ENCODE results near the gene PCDHAC1. TPM values are rescaled to one million over a fixed set of nuclear protein-coding genes. Genes with fewer than 3 reads are reported as not detected.

Gene PCDHAC1
- total RNA-seq, 2 experiments from 2014 or later = not detected

DNA sequence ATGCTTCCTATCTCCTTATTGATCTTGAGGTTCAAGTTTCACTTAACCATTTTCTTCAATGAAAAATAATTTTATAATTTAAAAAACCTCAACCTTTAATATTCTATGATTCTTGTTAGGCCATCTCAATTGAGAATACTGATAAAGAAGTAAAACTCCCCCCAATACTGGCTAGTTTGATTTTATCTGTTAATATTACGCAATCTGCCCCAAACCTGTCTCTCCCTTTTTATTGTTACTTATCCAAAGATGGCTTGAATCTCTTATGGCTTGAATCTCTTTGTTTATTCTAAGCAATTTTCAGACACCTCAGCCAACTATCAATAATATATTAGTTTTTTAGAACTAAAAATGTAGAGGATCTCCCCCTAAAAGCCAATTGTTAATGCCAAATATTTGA is 36.1 kb downstream of the PCDHAC1 start:
- DNase-seq (ENCODE audit: low spot score) = no peak
- Histone ChIP-seq H4K20me1 (ENCODE audit: insufficient read depth, low read length) (no peaks in the 10 kb centered on the region), H3K9me2 (ENCODE audit: insufficient read depth, low read length) (no peaks in the 10 kb centered on the region), H3K79me2 (ENCODE audit: insufficient read depth, low read depth, low read length) (no peaks in the 10 kb centered on the region), H3K36me3 (ENCODE audit: insufficient read depth, low read length) (no peaks in the 10 kb centered on the region), H3K4me1 (ENCODE audit: insufficient read depth, low read length, poor library complexity, severe bottlenecking) (no peaks in the 10 kb centered on the region), H2AFZ (ENCODE audit: low read length) (no peak overlapping the region), H3K4me3 (ENCODE audit: low read depth, low read length, poor library complexity, severe bottlenecking) (no peak overlapping the region), H3K9me3 (ENCODE audit: low read length) (no peaks in the 10 kb centered on the region), H3K27ac (ENCODE audit: low read depth, low read length, poor library complexity, severe bottlenecking) (no peak overlapping the region), H3K4me2 (ENCODE audit: low read length) (no peak overlapping the region)
- intact Hi-C loops (cut with micrococcal nuclease; ENCODE audit: unreplicated experiment) = no loop called here
- BruUV-seq (replicated peaks) = no TSS peak
- CTCF ChIA-PET (ENCODE audit: unreplicated experiment) = no interaction called here
- POLR2A ChIA-PET = interaction anchor here (0.6 kb wide), 1 partner anchor 575 kb away, joined by 3 read pairs; no protein-coding TSS in a partner anchor
- TF ChIP-seq EZH2phosphoT487 (IDR thresholded peaks at IDR 0.05; ENCODE audit: borderline replicate concordance, low read depth, low read length) (no peak), CTCF (conservative IDR thresholded peaks at IDR 0.05; ENCODE audit: low read length) (no peak)

DNA sequence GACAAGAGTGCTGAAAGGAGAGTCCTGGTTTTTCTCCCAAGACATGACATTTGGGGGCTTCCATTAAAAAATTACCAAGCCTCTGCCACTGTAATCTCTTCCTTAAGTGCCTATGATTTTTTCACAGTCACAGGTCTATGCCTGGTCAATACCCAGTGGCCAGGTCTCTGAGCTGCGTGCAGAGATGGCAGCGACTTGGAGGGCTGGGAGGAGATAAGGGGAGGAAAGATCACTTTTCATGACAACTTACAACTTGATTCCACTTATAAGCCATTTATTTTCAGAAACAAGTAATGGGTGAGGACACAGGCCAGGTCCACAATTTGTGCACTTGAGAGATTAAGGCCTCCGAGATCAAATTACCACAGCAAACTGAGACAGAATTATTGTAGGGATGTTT is 38.3 kb downstream of the PCDHAC1 start:
- Histone ChIP-seq H3K36me3 (ENCODE audit: insufficient read depth, low read length) (no peaks in the 10 kb centered on the region), H3K4me2 (ENCODE audit: low read length) (no peak overlapping the region), H2AFZ (ENCODE audit: low read length) (no peak overlapping the region), H4K20me1 (ENCODE audit: insufficient read depth, low read length) (no peaks in the 10 kb centered on the region), H3K9me2 (ENCODE audit: insufficient read depth, low read length) (no peaks in the 10 kb centered on the region), H3K4me1 (ENCODE audit: insufficient read depth, low read length, poor library complexity, severe bottlenecking) (no peaks in the 10 kb centered on the region), H3K9me3 (ENCODE audit: low read length) (no peaks in the 10 kb centered on the region), H3K4me3 (ENCODE audit: low read depth, low read length, poor library complexity, severe bottlenecking) (no peak overlapping the region), H3K27ac (ENCODE audit: low read depth, low read length, poor library complexity, severe bottlenecking) (no peak overlapping the region), H3K79me2 (ENCODE audit: insufficient read depth, low read depth, low read length) (no peaks in the 10 kb centered on the region)
- TF ChIP-seq EZH2phosphoT487 (IDR thresholded peaks at IDR 0.05; ENCODE audit: borderline replicate concordance, low read depth, low read length) (no peak), CTCF (conservative IDR thresholded peaks at IDR 0.05; ENCODE audit: low read length) (no peak)
- BruUV-seq (replicated peaks) = no TSS peak
- intact Hi-C loops (cut with micrococcal nuclease; ENCODE audit: unreplicated experiment) = no loop called here
- CTCF ChIA-PET (ENCODE audit: unreplicated experiment) = no interaction called here
- DNase-seq (ENCODE audit: low spot score) = no peak
- POLR2A ChIA-PET = no interaction called here

GRCh38 chr5:140965905-140966292 is 39.8 kb downstream of the PCDHAC1 start:
- CTCF ChIA-PET (ENCODE audit: unreplicated experiment) = no interaction called here
- Histone ChIP-seq H4K20me1 (ENCODE audit: insufficient read depth, low read length) (no peaks in the 10 kb centered on the region), H3K27ac (ENCODE audit: low read depth, low read length, poor library complexity, severe bottlenecking) (no peak overlapping the region), H3K9me3 (ENCODE audit: low read length) (no peaks in the 10 kb centered on the region), H3K4me3 (ENCODE audit: low read depth, low read length, poor library complexity, severe bottlenecking) (no peak overlapping the region), H3K4me1 (ENCODE audit: insufficient read depth, low read length, poor library complexity, severe bottlenecking) (no peaks in the 10 kb centered on the region), H3K36me3 (ENCODE audit: insufficient read depth, low read length) (no peaks in the 10 kb centered on the region), H3K4me2 (ENCODE audit: low read length) (no peak overlapping the region), H3K79me2 (ENCODE audit: insufficient read depth, low read depth, low read length) (no peaks in the 10 kb centered on the region), H2AFZ (ENCODE audit: low read length) (no peak overlapping the region), H3K9me2 (ENCODE audit: insufficient read depth, low read length) (no peaks in the 10 kb centered on the region)
- no peak for TF ChIP-seq CTCF (conservative IDR thresholded peaks at IDR 0.05; ENCODE audit: low read length)
- no peak for TF ChIP-seq EZH2phosphoT487 (IDR thresholded peaks at IDR 0.05; ENCODE audit: borderline replicate concordance, low read depth, low read length)
- no peak for DNase-seq (ENCODE audit: low spot score)
- no TSS peak for BruUV-seq (replicated peaks)
- POLR2A ChIA-PET = no interaction called here
- intact Hi-C loops (cut with micrococcal nuclease; ENCODE audit: unreplicated experiment) = no loop called here

Data from OCI-LY7 (cell line).